ENCODE measurements around the gene TTK.
"Not testable (repeated sequence)": the region's sequence is repeated elsewhere in the genome, so short reads cannot be mapped to it uniquely, and the experiment has no call there.

GRCh38 chr6:80068146-80068545 is 63.7 kb downstream of the TTK start:
- not testable (repeated sequence) for TF ChIP-seq CTCF (IDR thresholded peaks at IDR 0.05 in 2 of 3, conservative IDR thresholded peaks at IDR 0.05 in 1 of 3; ENCODE audit: borderline replicate concordance in 1 of 3, insufficient read depth in 1 of 3, low read depth in 2 of 3, low read length in 2 of 3); ZFX (IDR thresholded peaks at IDR 0.05); EZH2phosphoT487 (IDR thresholded peaks at IDR 0.05; ENCODE audit: borderline replicate concordance); POLR2A (IDR thresholded peaks at IDR 0.05; ENCODE audit: borderline replicate concordance, extremely low read depth, insufficient read depth, insufficient read length); POLR2AphosphoS5 (IDR thresholded peaks at IDR 0.05; ENCODE audit: low read depth, low read length)
